Measurements from ENCODE around the gene FCHO1. TPM values are rescaled to one million over a fixed set of nuclear protein-coding genes. Genes with fewer than 3 reads are reported as not detected.
"Not testable (repeated sequence)": the region's sequence is repeated elsewhere in the genome, so short reads cannot be mapped to it uniquely, and the experiment has no call there.

FCHO1 gene
- polyA plus RNA-seq, 1 donor: 1.2 TPM

- no peak for DNase-seq
Observed at GRCh38 chr19:17764348-17764747, 13.1 kb downstream of the FCHO1 start.

GRCh38 chr19:17765069-17765618 lies 13.9 kb downstream of the FCHO1 start:
- DNase-seq: no peak

GRCh38 chr19:17766543-17767131 lies 15.4 kb downstream of the FCHO1 start:
- DNase-seq: peak; percentile 53

GRCh38 chr19:17767559-17767958 lies 16.3 kb downstream of the FCHO1 start:
- no peak for DNase-seq

GRCh38 chr19:17770613-17771012 lies 19.3 kb downstream of the FCHO1 start:
- DNase-seq: no peak

- no peak for DNase-seq
Observed at GRCh38 chr19:17772172-17772571, 20.9 kb downstream of the FCHO1 start.

GRCh38 chr19:17775245-17775927 lies 24.1 kb downstream of the FCHO1 start:
- no peak for DNase-seq

- no peak for DNase-seq
Observed at GRCh38 chr19:17775991-17776803, 24.9 kb downstream of the FCHO1 start.

- DNase-seq: not testable (repeated sequence)
Observed at GRCh38 chr19:17777840-17778239, 26.6 kb downstream of the FCHO1 start.

- DNase-seq: no peak
Observed at GRCh38 chr19:17778251-17778967, 27.1 kb downstream of the FCHO1 start.

GRCh38 chr19:17778968-17779929 lies 28.0 kb downstream of the FCHO1 start:
- no peak for DNase-seq

GRCh38 chr19:17780781-17781180 lies 29.5 kb downstream of the FCHO1 start:
- DNase-seq: no peak

GRCh38 chr19:17783721-17784120 lies 32.4 kb downstream of the FCHO1 start:
- DNase-seq: not testable (repeated sequence)

GRCh38 chr19:17784201-17785008 lies 33.1 kb downstream of the FCHO1 start:
- DNase-seq: peak; percentile 36

- no peak for DNase-seq
Observed at GRCh38 chr19:17787274-17787913, 36.1 kb downstream of the FCHO1 start.

GRCh38 chr19:17788632-17789031 lies 37.4 kb downstream of the FCHO1 start:
- DNase-seq: no peak

- no peak for DNase-seq
Observed at GRCh38 chr19:17790059-17790780, 38.9 kb downstream of the FCHO1 start.

- no peak for DNase-seq
Observed at GRCh38 chr19:17794412-17794730, 43.1 kb downstream of the FCHO1 start.

GRCh38 chr19:17794731-17795494 lies 43.6 kb downstream of the FCHO1 start, which contains the start of gene B3GNT3:
Gene B3GNT3, plus strand, starts transcription at chr19:17795138. Its CDS starts 12,670 bp downstream, at chr19:17807808.
- DNase-seq: no peak
